Measurements from ENCODE around the gene C7orf57. TPM values are rescaled to one million over a fixed set of nuclear protein-coding genes. Genes with fewer than 3 reads are reported as not detected.

Gene C7orf57
- total and polyA plus RNA-seq, 2 donors (not counting 3 experiments of a cell fraction or from before 2014, with no cell fraction given) = not detected

GRCh38 chr7:48053736-48054135 lies 18.4 kb downstream of the C7orf57 start:
- no peaks in the 10 kb centered on the region for H3K4me1 ChIP-seq (ENCODE audit: control insufficient read depth, extremely low read depth, insufficient read depth, low read length)
- POLR2A ChIA-PET = no interaction called here
- no peak overlapping the region for H3K4me3 ChIP-seq (replicated peaks in 1 of 3; ENCODE audit: insufficient read depth in 1 of 3, low read depth in 1 of 3, low read length in 3 of 3)
- no peaks in the 10 kb centered on the region for H3K9me3 ChIP-seq (replicated peaks; ENCODE audit: control insufficient read depth, insufficient read depth, low read length)
- no peaks in the 10 kb centered on the region for H3K9me1 ChIP-seq (replicated peaks; ENCODE audit: control insufficient read depth, extremely low read depth, insufficient read depth, low read length)
- H3K79me2 ChIP-seq (ENCODE audit: control insufficient read depth, insufficient read depth, low read length) = no peaks in the 10 kb centered on the region
- H3K9ac ChIP-seq (replicated peaks; ENCODE audit: extremely low read depth, insufficient read depth, low read length) = no peak overlapping the region
- intact Hi-C loops (cut with micrococcal nuclease) = no loop called here
- no peak overlapping the region for H2AFZ ChIP-seq (ENCODE audit: low read depth, low read length)
- no TSS peak for BruUV-seq (replicated peaks)
- TF ChIP-seq POLR2AphosphoS5 (IDR thresholded peaks at IDR 0.05; ENCODE audit: insufficient read depth, low read depth, low read length) = no peak
- no peak for TF ChIP-seq JUN (IDR thresholded peaks at IDR 0.05; ENCODE audit: borderline replicate concordance, insufficient read depth, insufficient read length, low read depth)
- TF ChIP-seq POLR2A (IDR thresholded peaks at IDR 0.05; ENCODE audit: low read depth, low read length) = no peak
- TF ChIP-seq GATA2 (IDR thresholded peaks at IDR 0.05; ENCODE audit: insufficient read depth, insufficient read length, low read depth, low read length) = no peak
- TF ChIP-seq MAX (IDR thresholded peaks at IDR 0.05; ENCODE audit: insufficient read depth, insufficient read length) = no peak
- no peak for TF ChIP-seq FOS (IDR thresholded peaks at IDR 0.05; ENCODE audit: borderline replicate concordance, insufficient read depth, low read length)
- no peak for TF ChIP-seq MYC (IDR thresholded peaks at IDR 0.05; ENCODE audit: low read depth, low read length)
- TF ChIP-seq CTCF (IDR thresholded peaks at IDR 0.05; ENCODE audit: extremely low read depth in 1 of 2, insufficient read depth in 1 of 2, low read depth in 1 of 2, low read length in 2 of 2) = no peak
- no peak for TF ChIP-seq EZH2 (IDR thresholded peaks at IDR 0.05; ENCODE audit: borderline replicate concordance, low read depth, low read length, severe bottlenecking)
- H4K20me1 ChIP-seq (replicated peaks; ENCODE audit: control insufficient read depth, extremely low read depth, insufficient read depth, low read length) = no peaks in the 10 kb centered on the region
- H3K27ac ChIP-seq (ENCODE audit: insufficient read depth, low read depth, low read length) = no peak overlapping the region
- DNase-seq (ENCODE audit: low read depth, low spot score) (no peak), FAIRE-seq (no peak)
- dilution Hi-C loops (cut with MboI; ENCODE audit: extremely low pct_ligation_motif_present, low sequenced_read_pairs) = no loop called here
- CTCF ChIA-PET = interaction anchor here (1.0 to 1.8 kb wide), 3 partner anchors 9 to 57 kb away, joined by 3 to 5 read pairs (median 4); no protein-coding TSS in a partner anchor
- H3K36me3 ChIP-seq (ENCODE audit: control insufficient read depth in 2 of 2, extremely low read depth in 1 of 2, insufficient read depth in 2 of 2, low read length in 2 of 2) = no peaks in the 10 kb centered on the region
- H3K4me2 ChIP-seq (ENCODE audit: insufficient read depth, low read length) = no peak overlapping the region
- no peaks in the 10 kb centered on the region for H3K27me3 ChIP-seq (ENCODE audit: control insufficient read depth in 2 of 2, insufficient read depth in 2 of 2, low read length in 2 of 2)
